Islet precursor cell (in vitro differentiated cells): Measurements from ENCODE around the gene NRXN3.
A peak's percentile ranks its signal among the peaks of the same experiment; 100 is the strongest.

ENCODE experiments used
- DNase-seq: peaks from one replicate; pipeline ENCODE4 v3.0.0-alpha.2; 2018

Gene NRXN3

DNA sequence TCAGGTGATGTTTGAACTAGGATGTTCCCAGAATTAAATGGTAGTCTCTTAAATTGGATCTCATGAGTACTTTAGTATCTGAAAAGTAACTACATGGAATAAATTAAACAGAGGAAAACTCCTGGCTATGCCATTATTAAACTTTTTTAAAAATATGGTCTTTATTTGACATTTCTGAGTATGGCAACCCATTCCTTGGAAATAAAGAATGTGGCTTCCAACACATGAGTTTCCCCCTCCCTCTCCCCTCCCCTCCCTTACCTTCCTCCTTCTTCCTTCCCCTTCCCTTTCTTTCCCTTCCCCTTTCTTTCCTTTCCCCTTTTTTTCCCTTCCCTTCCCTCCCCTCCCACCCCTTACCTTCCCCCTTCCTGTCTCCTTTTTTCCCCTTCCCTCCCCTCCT lies 1100.9 kb downstream of the NRXN3 start:
- no peak for DNase-seq

GRCh38 chr14:79274641-79275291 lies 1104.6 kb downstream of the NRXN3 start:
- DNase-seq = no peak

DNA sequence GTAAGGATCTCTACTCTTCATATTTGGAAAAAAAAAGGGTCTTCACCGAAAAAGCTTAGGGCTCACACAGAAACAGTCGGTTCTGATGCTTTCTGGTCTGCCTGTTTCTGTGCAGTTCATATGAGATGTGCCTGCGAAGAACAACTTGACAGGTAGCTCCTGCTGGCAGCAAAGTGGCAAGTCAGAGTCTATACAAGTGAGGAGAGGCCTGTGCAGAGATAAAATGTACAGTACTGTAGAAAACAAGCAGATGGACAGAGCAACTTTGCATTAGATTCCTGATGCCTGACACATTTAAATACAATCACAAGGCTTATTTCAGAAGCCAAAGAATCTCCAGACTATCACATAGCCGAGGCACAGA lies 1105.1 kb downstream of the NRXN3 start:
- DNase-seq = no peak

DNA sequence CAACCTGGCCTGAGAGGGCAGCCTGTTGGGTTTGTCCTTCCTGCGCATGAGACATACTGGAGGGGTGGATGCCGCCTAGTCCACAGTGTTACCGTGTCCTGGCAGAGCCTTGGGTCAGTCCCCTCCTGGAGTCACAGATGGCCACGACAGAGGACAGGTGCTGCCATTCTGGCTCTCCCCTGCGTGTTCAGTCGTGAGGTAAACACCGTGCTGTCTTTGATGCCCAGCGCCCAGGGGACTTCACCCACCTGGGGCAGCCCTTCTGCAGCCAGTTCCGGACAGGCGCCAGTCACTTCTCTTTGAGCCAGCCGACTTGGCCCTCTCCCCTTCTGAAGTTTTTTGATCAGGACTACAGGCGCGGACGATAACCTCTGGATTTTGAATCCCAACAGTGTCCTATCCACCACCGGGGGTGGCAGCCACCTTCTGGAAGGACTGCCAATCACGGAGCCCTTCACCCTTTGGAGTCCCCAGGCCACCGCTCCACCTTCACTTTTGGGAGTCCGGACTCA lies 1108.2 kb downstream of the NRXN3 start:
- peak; percentile 57 for DNase-seq

- peak; percentile 99 for DNase-seq
These were observed 1108.8 kb downstream of the NRXN3 start for GRCh38 chr14:79278798-79279644.

GRCh38 chr14:79279645-79280597 lies 1109.7 kb downstream of the NRXN3 start:
- DNase-seq = peak; percentile 67

DNA sequence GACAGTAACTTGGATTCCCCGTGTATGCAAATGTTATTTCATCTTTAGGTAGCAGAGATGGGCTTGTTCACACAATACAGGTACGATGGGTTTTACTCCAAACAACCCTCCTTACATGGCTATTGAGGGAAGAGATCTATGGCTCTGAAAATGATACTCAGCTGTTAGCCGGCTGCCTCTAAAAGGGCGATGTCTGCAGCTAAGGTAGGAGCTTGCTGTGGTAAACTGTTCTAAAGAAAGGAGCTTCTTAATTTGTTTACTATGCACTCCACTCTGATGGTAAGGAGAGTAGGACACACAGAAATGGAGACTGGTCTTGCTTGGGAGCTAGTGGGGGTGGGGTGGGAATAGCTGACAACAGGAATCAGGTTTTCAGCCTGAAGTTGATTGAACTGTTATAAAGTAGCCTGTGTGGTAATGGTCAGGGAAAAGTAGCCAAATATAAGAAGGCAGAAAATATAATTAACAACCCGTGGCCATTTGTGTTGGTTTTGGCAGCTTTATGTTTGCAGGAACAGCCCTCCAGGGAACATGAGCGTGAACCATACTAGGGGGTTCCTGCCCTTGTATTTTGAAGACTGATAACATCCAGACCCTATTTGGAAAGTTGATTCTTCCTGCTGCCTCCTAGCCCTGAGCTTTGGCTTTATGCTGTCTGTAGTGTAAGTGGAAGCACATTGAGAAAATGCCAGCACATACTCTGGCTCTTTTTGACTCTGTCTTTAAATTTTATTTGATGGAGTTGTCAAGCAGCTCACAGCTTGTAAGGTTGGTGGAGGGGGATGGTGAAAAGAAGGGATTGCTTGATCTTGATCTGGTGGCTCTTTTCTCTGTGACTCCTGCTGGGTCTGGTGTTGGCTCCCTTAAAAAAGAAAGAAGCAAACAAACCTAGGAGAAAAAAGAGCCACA lies 1111.3 kb downstream of the NRXN3 start:
- DNase-seq = no peak

- no peak for DNase-seq
These were observed 1114.4 kb downstream of the NRXN3 start for GRCh38 chr14:79284621-79285020.

GRCh38 chr14:79285263-79285662 lies 1115.1 kb downstream of the NRXN3 start:
- DNase-seq = no peak

DNA sequence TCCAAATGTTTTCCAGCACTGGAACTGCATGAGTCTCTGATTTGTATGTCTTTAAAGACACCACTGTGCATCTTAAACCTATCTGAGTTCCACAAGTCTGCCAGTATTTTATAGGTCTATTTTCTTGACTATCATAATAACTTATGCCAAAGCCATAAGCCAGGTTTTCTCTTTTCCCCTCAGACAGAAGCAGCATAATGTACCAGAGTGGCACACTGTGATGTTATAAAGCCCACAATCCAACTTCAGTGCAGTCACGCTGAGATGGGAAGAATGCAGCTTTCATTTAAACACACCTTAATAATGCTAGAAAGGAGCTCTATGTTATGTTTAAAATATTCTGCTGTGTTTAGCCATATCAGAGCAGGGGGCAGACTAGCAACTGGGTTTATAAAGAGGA lies 1117.8 kb downstream of the NRXN3 start:
- no peak for DNase-seq

DNA sequence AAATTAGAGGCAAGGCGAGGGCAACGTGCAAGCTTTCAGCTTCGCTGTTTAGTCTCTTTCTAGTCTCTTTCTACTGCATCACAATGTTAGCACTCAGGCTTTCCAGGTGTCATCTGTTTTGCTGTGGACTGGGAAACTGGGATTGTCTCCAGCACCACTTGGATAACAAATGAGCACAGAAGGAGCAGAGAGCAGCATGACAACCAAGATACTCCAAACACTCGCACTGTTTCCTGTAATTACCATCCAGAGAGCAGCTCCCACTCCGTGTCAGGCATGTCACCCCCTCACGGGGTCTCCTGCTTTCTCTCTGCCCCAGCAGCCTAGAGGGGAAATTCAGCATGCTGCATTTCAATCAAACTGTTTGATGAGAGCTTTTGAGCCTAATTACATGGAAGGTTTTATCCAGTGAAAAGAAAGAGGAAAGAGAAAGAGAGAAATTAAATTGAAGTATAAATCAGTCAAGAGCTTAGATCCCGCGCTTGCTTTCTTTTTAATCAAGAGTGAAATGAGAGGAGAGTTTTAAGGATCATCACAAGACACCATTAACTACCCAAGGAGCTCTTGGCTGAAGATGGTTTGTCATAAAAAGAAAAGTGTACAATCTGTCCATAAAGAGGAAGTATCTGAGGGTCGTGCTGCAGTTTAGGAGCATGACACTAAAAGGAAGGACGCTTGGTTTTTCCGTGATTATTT lies 1123.5 kb downstream of the NRXN3 start:
- DNase-seq = no peak

DNA sequence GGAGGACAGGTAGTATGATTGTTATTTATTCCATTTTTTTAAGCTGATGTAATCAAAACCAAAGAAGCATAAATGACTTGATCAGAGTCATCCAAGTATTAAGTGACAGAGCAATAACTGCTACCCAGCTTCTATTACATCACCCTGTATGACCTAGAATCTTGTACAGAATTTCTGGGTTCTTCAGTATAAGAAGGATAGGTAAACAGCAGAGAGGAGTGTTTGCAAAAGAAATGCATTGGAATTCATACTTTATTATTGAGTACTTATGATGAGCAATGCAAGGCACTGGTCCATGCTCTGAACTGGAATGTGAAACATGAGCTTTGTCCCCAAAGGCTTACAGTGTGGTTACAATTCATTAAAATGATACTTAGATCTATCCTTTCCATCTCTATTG lies 1124.3 kb downstream of the NRXN3 start:
- DNase-seq = no peak

DNA sequence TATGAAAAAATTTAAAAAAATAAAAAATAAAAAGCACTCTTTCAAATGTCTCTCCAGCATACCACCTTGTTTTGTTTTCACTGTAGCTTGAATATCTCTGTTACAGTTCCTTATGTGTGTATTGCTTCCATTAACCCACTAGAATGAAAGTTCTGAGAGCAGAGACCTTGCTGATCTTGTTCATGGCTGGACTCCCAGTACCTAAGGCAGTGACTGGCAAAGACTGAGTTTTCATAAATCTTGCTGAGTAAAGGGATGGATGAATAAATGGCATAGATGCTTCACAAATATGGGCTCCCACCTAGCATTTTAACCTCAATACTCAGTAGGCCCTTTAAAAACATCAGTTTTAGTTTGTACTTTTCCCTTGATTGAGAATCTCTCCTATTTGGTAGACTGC lies 1125.2 kb downstream of the NRXN3 start:
- DNase-seq = no peak

- DNase-seq = no peak
These were observed 1128.2 kb downstream of the NRXN3 start for GRCh38 chr14:79298373-79298772.

DNA sequence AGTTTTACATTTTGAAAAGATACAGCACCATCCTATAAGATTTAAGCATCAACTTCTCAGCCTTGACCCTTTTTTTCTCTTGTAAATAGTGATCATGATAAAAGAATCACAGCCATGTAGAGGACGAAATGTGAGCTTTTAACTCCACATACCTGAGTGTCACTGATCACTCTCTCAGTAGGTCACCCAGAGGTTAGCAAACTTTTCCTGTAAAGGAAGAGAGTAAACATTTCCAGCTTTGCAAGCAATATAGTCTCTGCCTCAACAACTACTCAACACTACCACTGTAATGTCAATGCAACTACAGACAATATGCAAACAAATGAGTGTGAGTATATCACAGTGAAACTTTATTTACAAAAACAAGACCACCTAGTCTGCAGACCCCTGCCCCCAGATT lies 1129.0 kb downstream of the NRXN3 start:
- DNase-seq = no peak

GRCh38 chr14:79304279-79304678 lies 1134.1 kb downstream of the NRXN3 start:
- DNase-seq = no peak

DNA sequence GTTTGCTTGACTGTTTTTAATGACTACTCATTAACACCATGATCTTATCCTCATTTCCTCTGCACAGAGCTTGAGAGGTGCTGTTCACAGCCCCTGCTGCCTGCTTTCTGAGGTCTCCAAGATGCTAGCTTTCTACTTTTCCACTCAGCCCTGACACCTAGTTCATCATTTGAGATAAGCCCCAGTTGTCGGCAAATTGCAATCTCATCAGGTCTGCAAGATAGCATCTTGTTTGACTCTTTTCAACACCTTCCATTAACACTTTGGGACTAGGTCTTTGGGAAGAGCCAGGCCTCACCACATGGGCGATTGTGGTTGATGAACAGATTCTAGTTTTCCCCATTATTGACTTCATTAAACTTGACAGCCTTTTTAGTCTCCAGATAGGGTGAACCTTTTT lies 1136.4 kb downstream of the NRXN3 start:
- DNase-seq = no peak

DNA sequence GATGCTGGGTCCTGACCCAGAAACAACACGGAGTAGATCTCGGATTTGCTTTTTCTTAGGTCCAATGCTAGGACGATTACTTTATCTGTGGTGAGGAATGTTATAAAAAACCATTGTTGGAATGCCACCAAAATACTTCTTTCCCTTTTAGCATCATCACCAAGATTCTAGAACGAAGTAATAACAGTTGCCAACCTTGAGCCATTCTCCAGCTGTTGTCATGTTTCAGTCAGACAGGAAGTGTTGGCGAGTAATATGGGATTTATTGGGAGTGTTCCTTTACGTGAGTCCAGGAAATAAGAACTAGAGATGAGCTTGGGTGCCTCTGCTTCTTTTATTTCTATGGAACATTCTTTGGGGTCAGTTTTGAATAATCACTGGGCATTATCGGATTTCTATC lies 1148.2 kb downstream of the NRXN3 start:
- no peak for DNase-seq

DNA sequence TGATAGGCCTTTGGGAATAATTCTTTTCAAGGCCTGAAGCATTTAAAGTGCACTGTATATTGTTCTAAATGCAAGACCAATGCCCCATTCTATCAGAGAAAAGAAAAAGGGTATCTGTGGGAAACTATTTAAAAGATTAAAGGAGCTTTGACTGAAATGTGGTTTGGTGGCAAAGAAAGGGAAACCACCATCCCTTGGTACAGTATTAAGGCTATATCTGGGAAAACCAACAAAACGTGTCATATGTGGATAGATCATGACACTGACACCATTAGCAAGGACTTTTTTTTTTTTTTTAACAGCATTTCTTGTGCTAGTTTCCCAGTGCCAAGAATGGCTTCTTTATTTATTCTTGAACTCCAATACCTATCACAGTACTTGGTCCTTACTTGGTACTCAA lies 1150.4 kb downstream of the NRXN3 start:
- no peak for DNase-seq

DNA sequence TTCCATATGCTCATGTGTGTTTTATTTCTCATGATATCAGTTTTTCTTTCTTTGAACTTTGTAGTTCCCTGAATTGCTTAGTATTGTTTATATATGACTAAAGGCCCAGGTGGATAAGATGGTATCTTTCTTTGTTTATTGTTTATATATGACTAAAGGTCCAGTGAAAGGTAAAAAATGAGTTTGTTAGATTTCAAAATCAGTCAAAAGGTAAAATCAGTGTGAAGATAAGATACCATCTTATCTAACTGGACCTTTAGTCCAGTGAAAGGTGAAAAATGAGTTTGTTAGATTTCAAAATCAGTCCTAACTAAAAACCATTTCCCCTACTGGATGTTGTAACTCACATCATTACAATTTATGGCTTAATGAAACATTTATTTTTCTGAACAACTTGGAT lies 1150.9 kb downstream of the NRXN3 start:
- DNase-seq = no peak

- no peak for DNase-seq
These were observed 1154.9 kb downstream of the NRXN3 start for GRCh38 chr14:79325071-79325470.

DNA sequence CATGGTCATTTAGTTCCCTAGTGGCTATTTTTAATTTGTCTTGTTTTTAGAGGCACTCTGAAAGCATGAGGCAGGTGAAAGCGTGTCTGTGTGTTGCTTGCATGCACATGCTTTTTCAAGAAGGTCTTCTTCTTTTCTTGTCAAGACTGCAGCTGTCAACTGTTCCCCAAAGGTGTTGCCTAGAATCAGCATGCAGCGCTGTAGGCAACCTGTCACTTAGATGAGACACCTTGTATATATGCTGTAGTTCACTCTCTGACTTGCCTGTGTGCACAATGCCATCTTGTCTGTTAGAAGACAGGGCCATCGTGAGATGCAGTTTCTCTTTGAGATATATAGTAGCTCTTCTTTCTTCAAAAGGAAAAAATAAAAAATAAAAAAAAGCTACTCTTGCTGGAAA lies 1155.4 kb downstream of the NRXN3 start:
- DNase-seq = no peak
